MV-4-11 (cell line): Measurements from ENCODE around the gene MEI4.
"Not testable (repeated sequence)": the region's sequence is repeated elsewhere in the genome, so short reads cannot be mapped to it uniquely, and the experiment has no call there.

Experiments
- DNase-seq: peaks from one replicate; lab custom pipeline; 2025; lab: John Stamatoyannopoulos, UW

MEI4 gene

GRCh38 chr6:77816766-77817270 lies 164.0 kb downstream of the MEI4 start:
- no peak for DNase-seq

- no peak for DNase-seq
Measured at GRCh38 chr6:77822265-77822664, 169.4 kb downstream of the MEI4 start.

DNA sequence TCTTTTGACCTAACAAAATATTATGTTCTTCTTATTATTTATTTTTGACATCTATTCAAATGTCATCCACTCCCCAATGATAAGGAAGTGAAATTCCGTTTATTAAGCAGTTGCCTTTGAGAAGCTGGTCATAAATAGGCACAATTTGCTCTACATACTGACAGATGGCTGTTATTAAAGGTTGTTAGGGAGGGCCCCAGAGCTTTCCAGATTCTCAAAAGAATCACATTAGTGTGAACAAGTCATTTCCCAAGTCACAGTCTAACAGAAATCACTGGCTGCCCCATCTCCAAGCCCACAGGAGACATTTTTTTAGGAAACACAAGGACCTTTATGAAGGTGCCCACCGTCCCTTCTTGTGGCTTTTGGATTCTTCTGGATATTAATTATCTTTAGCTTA lies 172.4 kb downstream of the MEI4 start:
- DNase-seq, result no peak

- no peak for DNase-seq
Measured at GRCh38 chr6:77829736-77830135, 176.9 kb downstream of the MEI4 start.

DNA sequence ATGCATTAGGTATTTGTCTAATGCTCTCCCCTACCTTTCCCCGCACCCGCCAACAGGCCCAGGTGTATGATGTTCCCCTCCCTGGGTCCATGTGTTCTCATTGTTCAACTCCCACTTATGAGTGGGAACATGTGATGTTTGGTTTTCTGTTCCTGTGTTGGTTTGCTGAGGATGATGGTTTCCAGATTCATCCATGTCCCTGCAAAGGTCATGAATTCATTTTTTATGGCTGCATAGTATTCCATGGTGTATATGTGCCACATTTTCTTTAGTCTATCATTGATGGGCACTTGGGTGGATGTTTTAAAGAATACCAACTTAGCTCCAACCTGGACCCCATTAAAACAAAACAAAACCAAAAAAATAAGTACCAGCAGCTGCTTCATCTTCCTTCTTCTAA lies 180.9 kb downstream of the MEI4 start:
- not testable (repeated sequence) for DNase-seq

DNA sequence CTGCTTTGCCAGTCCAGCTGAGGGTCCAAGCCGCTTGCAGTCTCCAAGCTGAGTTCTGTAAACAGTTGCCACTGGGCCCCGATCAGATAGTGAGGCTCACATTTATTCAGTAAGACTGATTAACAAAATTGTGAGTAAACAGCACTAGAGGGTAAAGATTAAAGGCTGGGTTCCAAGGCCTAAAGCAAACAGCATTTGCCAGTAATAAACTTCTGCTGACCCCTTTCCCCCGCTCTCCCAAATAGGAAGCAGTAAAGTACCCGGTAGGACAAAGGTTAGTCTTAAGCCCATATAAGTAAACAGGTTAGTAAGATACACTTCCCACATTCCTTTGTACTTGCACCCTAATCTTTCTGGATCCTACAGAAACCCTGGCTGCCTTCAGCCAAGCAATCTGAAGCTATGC lies 181.8 kb downstream of the MEI4 start:
- DNase-seq, result no peak

DNA sequence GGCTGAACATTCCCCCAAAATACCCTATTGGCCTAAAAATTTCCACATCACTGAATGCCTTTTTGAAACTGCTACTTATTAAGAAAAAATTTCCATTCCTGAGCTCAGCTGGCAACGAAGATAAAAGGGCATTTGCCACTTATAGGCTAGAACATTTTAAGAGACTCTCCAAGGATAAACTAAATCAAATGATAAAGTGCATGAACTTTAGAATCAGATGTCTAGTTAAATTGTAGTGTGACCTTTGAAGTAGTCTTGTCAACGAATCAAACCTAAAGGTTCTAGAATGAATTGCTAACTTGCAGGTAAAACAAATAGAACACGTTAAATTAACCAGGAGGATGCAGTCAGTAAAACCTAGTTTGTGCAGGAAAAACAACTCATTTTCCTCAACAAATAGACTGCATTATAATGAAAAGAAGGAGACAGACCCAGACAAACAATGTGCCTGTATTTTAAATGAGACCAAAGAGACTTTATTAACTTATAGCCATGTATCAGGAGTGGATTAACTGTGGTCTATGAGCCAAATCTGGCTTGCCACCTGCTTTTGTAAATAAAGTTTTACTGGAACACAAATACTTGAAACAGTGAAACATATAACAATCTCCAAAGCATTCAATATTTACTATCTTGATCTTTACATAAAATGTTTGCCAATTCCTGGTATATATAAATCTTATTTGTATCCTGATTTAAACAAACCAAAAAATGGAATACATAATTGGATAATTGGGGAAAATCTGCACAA lies 184.4 kb downstream of the MEI4 start:
- DNase-seq, result no peak

DNA sequence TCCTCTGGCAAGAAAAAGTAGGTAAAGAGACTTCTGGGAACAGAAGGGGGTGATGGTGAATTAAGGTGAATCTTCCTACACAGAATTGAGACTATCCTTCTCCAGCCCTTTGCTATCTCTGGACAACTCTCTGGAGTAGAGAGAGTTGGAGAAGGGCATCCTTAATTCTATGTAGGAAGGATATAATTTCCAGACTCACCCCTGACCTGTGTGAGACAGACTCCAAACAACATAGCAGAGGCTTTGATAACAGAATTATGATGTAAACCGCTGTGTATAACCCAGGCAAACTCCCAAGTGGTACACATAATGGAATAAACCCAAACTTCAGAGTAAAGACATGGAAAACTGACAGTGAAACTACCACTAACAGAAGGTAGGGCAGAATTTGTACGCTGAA lies 186.5 kb downstream of the MEI4 start:
- no peak for DNase-seq

- no peak for DNase-seq
Measured at GRCh38 chr6:77844822-77845221, 192.0 kb downstream of the MEI4 start.

GRCh38 chr6:77853401-77853800 lies 200.6 kb downstream of the MEI4 start:
- no peak for DNase-seq

DNA sequence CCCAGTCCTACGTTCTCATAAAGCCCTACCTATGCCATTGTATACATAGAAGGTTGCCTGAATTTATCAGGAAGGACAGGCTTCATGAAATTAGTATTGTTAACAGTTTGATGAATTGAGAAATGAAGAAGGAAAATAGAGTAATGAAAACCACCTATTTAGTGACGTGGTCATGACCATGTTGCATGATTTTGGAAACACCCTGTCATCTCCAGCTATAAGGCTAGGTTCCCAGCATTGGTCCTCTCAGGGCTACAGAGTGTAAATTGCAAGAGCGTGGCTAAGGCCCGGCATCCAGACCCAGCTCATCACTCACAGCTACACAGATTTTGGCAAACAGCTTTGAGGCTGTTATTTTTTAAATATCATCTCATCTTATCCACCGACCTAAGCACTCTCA lies 203.6 kb downstream of the MEI4 start:
- no peak for DNase-seq

- DNase-seq, result no peak
Measured at GRCh38 chr6:77857421-77857820, 204.6 kb downstream of the MEI4 start.

- DNase-seq, result no peak
Measured at GRCh38 chr6:77876300-77876699, 223.5 kb downstream of the MEI4 start.

DNA sequence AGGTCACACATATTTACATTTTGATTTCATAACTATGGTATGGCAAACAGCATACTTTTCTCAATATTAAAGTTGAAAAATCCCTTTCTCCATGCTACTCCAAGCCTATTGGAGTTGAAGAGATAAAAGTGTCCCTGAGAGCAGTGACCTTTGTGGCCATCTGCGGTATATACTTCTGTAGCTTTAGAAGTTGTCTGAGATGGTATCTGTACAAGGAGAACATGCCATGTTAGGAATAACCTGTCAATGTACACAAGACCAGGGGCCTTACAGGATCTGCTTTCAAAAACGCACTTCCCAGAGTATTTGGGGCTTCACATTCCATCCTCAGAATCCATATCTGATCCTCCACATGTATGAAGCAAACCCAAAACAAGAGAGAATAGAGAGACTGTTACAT lies 226.7 kb downstream of the MEI4 start:
- DNase-seq, result no peak

DNA sequence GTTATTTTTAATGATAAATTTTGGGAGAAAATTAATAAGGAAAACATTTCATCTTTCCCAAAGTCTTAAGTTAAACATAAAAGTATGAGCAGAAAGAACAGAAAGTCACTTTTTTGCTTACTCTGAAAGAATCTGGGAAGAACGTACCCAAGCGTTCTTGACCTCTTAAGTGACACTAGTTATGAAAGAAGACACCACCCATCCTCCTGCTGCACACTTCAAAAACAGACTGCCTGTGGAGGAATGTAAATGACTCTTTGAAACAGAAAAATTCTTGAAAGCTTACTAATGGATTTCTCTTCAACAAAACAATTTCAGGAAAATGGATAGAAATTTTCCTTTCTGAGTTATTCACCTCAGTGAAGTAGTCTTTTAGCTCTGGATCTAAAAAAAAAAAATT lies 227.7 kb downstream of the MEI4 start:
- no peak for DNase-seq

DNA sequence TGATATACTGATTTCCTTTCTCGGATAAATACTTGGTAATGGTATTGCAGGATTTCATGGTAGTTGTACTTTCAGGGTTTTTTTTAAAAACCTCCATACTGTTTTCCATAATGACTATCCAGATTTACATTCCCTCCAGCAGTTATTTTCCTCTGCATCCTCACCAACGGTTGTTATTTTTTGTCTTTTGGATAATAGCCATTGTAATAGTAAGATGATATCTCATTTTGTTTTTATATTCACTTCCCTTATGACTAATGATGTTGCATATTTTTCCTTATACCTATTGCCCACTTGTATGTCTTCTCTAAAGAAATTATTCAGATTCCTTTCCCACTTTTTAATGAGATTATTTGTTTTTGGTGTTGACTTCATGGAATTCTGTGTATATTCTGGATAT lies 231.0 kb downstream of the MEI4 start:
- no peak for DNase-seq

GRCh38 chr6:77893391-77893790 lies 240.6 kb downstream of the MEI4 start:
- no peak for DNase-seq

DNA sequence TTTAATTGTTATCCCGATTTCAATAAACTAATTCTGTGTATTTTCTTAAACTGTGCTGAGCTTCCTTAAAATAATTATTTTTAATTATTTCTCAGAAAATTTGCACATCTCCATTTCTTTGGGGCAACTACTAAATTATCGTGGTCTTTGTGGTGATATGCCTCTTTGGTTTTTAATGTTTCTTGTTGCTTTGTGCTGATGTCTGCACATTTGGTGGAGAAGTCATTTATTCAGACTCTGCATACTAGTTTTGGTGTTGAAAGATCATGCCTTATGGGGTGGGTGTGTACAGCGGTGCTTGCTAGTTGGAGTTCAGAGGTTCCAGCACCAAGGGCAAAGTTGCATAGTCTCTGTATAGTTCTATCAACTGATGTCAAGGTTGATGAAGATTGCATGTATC lies 253.2 kb downstream of the MEI4 start:
- no peak for DNase-seq

DNA sequence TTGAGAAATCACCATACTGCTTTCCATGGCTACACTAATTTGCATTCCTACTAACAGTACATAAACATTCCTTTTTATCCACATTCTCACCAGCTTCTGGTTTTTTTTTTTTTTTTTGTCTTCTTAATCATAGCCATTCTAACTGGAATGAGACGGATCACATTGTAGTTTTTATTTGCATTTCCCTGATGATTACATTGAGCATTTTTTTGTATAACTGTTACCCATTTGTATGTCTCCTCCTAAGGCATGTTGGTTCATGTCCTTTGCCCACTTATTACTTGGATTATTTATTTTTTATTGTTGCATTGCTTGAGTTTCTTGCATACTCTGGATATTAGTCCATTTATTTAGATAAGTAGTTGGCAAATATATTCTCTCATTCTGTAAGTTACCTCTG lies 258.0 kb downstream of the MEI4 start:
- no peak for DNase-seq

DNA sequence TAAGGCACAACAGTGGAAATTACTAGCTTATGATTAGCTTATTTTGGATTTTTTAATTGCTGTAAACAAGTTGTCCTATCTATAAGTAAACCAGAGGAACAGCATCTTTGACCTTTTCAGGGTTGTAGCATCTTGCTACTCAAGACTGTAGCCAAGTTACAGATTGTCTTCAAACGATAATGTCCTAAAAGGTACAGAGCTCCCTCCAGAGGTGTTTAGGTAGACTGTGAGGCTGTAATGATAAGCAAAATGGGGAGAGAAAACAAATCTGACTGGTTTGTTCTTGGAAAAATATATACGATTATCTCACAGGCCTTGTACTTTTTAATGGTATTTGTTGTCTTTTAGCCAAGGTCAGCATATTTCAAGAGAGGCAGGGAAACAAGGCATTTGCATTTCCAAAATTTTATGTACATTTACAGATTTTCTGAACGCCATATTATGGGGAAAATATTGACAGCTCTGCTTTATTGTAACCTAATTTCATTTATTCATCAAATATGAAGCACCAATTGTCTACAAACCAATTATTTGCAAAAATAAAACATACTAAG lies 273.4 kb downstream of the MEI4 start:
- no peak for DNase-seq

- DNase-seq, result no peak
Measured at GRCh38 chr6:77930382-77930781, 277.5 kb downstream of the MEI4 start.

- DNase-seq, result no peak
Measured at GRCh38 chr6:77930952-77931351, 278.1 kb downstream of the MEI4 start.

- no peak for DNase-seq
Measured at GRCh38 chr6:77962070-77962469, 309.2 kb downstream of the MEI4 start.

GRCh38 chr6:77965449-77965848 lies 312.6 kb downstream of the MEI4 start:
- DNase-seq, result no peak
